HG03108 (cell line): Measurements from ENCODE around the gene PCDHGC3.

ENCODE experiments used
- ATAC-seq: cut with Tn5 transposase; IDR thresholded peaks from one replicate; pipeline ENCODE4 v1.9.1; 2021; ENCODE audit warnings: moderate library complexity; ENCODE audit not compliant: unreplicated experiment

PCDHGC3 gene

DNA sequence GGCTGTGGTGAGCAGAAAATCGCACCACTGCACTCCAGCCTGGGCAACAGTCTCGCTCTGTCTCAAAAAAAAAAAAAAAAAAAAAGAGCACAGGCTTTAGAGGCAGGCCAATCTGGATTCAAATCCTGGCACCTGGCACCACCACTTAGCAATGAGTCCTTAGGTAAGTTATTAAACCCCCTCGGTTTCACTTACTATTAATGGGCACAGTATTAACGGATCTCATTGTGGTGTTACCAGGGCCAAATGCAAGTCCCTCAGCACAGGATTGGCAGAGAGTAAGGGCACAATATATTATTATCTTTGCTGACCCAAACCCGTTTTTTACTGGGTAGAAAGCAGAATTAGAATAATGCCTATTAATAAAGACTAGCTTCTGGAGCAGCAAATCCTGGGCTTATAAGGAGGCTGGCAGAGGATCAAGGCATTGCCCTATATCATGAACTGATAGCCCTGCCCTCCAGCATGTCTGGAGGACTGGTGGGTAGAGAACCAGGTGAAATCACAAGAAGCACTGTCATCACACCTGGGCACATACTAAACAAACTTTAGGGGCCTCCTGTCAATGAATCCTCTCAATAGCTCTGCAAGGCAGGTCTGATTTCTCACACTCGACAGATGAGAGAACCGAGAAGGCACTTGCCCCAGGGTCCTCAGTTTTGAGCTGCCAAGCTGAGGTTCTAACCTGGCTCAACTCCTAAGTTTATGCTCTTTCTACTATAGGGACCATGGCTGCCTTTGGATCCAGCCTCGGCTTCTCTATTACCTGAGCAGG is 30.8 kb downstream of the PCDHGC3 start:
- no peak for ATAC-seq

DNA sequence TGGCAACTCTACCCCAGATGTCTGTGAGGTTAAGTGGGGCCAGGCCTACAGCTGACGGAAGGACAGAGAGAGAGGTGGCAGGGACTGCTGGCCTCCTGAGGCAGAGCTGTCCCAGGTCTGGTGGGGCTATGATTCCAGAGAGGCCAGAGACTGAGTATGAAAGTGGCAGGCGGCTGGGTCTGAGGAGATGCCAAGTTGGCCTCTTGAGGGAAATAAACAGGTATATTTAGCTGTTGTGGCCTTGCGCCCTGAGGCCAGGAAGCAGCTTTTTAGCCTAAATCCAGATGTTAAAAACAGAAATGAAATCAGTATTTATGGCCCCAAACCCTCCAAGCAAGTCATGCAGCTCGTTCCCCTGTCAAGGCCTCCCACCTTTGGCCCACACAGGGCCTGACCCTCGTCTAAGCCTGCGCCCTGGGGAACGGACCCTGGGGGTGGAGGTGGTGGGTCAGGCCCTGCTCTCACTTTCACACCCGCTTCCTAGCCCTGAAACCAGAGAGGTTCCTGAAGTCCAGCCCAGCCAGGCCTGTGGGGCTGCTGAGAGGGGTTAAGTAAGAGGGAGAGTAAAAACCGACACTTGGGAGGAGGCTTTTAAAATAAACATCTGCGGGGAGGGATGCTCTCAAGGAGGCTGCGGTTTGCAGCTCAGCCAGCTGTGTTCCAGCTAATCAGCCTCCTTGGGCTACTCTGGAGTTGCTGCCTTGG is 31.8 kb downstream of the PCDHGC3 start:
- peak; percentile 32 for ATAC-seq

DNA sequence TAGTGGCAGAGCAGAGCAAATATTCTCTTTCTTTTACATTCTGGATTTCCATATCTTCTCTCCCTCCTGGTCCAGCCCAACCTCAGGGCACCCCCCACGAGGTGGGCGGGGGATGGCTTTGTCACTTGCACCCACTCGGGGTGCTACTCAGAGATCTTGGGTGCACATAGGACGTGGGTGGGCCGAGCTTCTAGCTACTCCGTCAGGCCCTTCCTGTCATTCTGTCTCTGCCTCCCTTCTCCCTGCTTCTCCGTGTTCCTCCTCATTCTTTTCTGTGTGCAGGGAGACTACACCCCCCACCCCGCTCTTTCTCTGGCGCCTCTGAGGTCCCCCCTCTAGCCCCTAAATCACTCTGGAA is 32.7 kb downstream of the PCDHGC3 start:
- ATAC-seq, result no peak

DNA sequence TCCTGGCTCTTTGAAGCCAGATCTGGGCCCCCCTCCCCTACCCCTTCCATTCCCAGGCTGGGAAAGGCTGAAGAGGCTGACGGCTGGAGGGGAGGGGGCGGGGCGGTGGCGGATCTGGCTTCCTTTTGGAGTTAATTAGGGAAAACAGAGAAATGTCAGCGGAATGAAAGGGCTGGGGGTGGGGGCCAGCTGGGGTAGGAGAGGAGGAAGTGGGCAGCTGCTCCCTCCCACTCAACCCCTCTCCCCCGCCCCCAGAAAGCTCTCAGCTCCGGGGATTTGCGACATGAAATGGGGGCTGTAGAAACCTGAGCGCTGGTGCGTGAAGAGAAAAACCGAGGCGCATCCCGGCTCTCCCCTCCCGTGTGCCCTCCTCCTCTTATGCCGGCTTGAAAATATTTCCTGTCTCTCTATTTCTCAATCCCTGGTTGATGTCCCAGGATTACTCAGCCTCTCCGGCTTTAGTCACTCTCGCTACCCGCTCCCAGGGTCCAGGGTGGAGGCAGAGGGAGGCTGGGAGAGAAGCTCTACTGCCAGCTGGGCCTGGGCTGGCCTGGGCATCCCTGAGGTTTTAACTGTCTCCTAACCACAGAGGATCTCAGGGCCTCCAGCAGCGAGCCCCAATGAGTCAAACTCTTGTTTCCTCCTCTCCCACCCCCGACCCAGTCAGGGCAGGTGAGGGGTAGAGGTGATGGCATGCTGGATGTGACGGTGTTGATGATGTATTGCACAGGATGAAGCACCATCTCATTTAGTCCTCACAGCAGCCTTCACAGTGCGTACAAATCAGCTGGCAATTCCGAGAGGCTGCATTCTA is 33.2 kb downstream of the PCDHGC3 start:
- ATAC-seq, result no peak

DNA sequence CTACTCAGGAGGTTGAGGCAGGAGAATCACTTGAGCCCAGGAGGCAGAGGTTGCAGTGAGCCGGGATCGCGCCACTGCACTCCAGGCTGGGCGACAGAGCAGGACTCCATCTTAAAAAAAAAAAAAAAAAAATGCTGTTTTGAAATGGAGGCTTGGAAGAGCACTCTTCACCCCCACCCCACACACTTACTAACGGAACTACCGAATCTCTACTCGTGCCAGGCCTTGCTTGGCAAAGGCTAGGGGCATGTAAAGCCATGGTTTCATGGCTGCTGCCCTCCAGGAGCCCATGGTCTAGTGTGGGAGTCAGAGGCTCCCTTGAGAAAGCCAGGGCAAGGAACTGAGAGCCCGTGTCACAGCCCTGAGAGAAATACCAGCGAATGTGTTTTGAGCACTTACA is 34.4 kb downstream of the PCDHGC3 start:
- no peak for ATAC-seq

DNA sequence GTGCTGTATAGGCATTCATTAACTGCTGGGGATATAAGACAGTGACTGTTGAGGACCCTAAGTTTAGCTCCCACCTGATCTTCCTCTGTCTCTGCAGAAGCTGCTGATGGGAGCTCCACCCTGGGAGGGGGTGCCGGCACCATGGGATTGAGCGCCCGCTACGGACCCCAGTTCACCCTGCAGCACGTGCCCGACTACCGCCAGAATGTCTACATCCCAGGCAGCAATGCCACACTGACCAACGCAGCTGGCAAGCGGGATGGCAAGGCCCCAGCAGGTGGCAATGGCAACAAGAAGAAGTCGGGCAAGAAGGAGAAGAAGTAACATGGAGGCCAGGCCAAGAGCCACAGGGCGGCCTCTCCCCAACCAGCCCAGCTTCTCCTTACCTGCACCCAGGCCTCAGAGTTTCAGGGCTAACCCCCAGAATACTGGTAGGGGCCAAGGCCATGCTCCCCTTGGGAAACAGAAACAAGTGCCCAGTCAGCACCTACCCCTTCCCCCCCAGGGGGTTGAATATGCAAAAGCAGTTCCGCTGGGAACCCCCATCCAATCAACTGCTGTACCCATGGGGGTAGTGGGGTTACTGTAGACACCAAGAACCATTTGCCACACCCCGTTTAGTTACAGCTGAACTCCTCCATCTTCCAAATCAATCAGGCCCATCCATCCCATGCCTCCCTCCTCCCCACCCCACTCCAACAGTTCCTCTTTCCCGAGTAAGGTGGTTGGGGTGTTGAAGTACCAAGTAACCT is 35.3 kb downstream of the PCDHGC3 start:
- peak; percentile 40 for ATAC-seq

DNA sequence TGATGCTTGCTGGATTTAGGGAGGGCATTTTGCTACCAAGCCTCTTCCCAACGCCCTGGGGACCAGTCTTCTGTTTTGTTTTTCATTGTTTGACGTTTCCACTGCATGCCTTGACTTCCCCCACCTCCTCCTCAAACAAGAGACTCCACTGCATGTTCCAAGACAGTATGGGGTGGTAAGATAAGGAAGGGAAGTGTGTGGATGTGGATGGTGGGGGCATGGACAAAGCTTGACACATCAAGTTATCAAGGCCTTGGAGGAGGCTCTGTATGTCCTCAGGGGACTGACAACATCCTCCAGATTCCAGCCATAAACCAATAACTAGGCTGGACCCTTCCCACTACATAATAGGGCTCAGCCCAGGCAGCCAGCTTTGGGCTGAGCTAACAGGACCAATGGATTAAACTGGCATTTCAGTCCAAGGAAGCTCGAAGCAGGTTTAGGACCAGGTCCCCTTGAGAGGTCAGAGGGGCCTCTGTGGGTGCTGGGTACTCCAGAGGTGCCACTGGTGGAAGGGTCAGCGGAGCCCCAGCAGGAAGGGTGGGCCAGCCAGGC is 36.1 kb downstream of the PCDHGC3 start:
- ATAC-seq, result no peak

DNA sequence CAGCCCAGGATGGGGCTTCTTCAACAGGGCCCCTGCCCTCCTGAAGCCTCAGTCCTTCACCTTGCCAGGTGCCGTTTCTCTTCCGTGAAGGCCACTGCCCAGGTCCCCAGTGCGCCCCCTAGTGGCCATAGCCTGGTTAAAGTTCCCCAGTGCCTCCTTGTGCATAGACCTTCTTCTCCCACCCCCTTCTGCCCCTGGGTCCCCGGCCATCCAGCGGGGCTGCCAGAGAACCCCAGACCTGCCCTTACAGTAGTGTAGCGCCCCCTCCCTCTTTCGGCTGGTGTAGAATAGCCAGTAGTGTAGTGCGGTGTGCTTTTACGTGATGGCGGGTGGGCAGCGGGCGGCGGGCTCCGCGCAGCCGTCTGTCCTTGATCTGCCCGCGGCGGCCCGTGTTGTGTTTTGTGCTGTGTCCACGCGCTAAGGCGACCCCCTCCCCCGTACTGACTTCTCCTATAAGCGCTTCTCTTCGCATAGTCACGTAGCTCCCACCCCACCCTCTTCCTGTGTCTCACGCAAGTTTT is 36.7 kb downstream of the PCDHGC3 start:
- ATAC-seq, result no peak

DNA sequence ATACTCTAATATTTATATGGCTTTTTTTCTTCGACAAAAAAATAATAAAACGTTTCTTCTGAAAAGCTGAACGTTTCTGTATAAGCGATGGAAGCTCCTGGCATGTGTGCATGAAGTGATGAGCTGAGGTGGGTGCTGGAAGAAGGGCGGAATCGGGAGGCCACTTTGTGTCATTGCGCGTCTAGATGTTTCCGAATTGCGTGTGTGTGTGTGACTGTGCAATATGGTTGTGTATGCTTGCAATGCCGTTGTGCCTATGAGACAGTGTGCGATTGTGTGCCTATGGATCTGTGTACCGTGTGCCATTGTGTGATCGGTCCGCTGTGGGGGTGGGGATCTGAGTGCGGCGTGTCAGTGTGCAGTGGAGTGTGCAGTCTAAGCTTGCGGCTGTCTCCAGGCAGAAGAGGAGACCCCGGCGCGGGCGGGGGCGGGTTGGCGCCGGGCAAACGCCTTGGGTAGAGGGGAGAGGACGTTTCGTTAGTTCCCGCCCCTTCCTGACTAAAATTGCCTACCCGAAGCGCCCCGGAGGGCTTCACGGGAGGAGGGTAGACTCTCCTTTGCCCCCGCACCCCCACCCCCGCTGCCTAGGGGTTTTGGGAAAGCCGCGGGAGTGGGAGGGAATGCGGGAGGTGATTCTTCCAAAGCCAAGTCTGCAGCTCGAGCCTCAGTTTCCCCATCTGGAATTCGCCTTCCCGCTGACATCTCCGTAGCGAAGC is 37.3 kb downstream of the PCDHGC3 start:
- no peak for ATAC-seq

DNA sequence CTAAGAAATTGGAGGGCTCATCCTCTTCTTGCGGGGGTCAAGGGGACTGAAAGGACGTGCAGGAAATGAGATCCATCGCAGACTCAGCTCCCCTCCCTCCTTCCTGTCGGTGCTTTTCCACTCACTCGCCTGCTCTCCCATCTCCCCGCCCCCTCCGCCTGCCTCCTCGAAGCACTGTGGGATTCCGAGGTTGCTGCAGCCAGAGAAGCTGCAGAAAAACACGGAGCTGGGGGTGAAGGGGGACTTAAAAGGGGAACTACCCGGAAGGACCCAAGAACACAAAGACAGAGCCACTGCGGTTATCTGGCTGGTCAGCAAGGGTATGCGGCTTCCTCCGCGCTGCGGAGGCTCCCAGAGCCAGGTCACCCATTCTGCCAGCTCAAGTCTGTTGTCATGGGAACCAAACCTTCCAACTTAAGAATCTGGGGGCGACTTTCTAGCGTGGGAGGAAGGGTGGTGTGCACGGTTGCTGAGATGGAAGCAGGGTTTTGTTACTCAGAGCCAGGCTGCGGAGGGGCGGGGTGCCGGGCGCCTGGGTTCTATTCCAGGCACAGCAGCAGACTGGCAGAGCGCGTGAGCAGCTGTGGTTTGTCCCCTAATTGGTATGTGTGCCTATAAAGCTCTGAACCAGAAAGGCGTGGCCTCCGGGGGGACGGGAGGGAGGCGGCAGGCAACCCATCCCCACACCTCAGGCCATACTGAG is 38.0 kb downstream of the PCDHGC3 start:
- ATAC-seq, result peak; percentile 17

DNA sequence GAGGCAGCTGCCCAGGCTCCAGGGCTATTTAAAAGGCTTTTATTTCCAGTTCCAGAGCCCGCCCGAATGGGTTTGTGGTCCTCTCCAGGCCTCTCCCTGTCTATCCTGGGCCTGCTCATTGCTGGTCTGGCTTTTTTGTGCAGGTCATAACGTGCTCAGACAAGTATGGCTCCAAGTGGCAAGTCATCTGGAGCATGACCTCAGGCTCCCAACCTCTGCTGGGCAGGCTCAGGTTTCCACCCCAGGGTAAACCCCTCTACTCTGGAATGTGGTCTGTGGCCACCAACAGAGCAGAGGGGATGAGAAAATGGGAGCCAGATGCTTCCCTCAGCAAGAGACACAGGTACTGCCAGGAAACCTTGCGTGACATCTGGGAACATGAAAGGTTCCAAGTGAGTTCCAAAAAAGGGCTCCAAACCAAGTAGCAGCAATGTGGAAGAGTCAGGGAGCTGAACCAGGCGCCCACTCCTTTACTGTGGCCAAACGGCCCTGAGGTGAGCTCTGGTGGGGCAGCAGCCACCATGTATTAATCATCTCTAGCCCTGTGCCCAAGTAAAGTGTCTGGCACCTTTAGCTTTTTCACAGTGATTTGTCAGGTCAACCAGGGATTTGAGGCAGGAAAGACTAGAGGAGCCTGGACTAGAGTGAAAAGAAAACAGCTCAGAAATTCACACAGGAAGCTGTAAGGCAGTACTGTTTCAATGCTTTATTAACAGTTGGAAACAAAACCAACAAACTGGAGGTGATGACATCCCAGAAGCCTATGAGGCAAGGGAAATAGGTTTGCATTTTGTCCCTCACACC is 38.8 kb downstream of the PCDHGC3 start:
- ATAC-seq, result no peak

DNA sequence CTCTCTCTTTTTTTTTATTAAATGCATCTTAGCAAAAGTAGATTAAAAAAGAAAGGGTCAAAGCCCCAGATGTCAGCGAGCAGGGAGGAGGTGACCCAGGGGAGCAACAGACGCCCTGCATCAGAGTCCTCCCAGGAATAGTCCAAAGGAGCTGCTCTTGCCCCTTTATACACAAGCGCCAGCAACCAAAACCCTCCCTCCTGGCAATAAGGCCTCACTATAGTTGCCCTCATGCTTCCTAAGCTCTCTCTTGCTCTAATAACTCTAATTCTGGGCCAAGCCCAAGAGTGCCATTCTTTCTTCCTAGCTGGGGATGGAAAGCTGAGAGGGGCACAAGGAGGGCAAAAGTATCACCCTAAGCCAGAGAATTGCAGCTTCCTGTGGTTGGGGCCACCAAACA is 39.4 kb downstream of the PCDHGC3 start:
- ATAC-seq, result no peak

DNA sequence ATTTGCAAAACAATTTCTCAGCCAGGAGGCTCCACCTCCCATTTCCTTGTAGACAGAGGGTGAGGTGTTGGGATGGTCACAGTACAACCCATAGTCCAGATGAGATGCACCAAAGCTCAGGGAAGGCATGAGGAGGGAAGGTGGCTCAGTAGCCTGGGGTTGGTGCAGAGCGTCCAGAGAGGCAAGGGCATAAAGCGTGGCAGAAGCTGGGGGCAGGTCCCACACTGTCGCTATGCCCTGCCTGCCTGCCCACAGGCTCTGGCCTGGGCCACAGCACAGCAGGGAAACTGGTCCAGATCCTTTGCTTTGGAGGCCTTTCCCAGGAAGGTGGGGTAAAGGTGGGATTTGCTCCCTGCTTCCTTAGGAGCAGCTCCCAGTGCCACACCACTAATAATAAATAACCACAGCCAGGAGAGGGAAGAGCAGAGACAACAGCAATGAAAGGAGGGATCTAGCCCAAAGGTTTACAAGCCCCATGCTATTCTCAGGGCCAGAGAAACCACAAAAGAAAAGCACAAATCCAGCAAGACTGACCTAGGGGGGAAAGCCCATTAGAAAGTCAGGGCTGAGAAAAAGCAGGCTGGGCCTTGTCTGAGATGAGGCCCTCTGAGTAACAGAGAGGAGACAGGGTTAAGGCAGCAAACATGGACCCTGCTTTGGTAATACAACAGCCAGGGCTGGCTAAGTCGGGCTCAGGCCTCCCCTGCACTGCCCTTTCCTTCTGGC is 40.3 kb downstream of the PCDHGC3 start:
- no peak for ATAC-seq

DNA sequence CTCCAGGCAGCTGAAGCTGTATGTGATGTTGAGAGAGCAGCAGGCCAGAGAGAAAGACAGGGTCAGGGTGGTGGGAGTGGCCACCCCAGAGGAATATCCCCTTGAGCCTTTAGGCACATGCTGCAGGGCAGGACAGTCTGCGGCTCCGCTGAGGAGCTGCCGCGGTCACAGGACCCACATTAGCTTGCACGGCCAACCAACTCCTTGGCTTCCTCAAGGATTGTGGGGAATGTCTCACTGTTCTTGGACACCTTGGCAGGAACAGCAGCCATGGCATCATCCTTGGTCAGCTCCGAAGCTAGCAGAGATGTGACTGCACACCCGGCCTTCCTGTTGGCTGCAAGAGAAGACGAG is 40.9 kb downstream of the PCDHGC3 start:
- ATAC-seq, result no peak

DNA sequence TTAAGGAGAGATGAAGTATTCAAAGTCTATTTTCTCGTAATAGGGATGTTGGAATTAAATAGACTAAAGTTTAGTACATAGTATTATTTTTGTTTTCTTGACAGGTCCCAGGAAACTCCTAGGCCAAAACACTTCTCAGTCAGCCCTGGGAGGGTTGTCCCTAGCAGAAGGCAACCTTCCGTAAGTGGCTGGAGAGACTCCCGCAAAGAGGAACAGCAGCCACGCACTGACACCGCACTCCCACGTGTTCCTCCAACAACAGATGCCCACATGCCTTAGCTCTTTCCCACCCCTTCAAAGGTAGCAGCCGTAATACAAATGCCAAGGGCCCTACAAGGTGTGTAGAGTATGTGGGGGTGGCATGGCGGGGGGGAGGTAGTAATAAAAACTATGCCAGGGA is 41.5 kb downstream of the PCDHGC3 start:
- no peak for ATAC-seq

DNA sequence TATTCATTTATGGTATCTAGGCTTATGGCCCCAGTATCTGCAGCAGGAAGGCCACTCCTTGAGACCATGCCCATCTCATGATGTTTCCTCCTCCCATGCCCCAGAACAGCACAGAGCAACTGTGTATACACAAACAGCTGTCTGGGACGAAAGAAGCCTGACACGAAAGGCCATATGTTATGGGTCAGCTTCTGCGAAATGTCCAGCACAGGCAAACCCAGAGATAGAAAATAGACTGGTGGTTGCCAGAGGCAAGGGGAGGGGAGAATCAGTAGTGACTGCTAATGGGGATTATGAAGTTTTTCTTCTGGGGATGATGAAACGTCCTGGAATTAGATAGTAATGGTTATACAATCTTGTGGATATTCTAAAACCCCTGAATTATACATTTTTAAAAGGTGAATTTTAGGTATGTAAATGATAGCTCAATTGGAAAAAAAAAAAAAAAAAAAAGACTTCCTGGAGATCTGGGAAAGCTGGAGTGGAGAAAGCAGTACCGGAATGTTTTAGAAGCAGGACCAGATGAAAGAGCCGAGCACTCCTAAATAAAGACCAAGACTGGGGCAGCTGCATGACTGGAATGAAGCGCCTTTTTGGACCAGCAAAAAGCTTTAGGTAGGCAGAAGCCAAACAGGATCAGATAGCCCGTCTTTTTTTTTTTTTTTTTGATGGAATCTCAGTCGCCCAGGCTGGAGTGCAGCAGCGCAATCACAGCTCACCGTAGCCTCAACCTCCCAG is 42.3 kb downstream of the PCDHGC3 start:
- no peak for ATAC-seq

DNA sequence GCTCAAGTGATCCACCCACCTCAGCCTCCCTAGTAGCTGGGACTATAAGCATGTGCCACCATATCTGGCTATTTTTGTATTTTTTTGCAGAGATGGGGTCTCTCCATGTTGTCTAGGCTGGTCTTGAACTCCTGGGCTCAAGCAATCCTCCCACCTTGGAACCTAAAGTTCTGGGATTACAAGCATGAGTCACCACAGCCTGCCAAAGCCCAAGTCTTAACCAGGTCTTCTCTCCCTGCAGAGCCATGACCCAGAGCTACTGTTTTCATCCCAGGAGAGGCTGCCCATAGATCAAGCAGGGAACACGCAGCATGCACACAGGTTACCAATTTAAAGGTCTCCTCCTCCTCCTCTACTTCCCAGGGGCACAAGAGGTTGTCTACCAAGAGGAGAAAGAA is 42.9 kb downstream of the PCDHGC3 start:
- ATAC-seq, result no peak
